Bone marrow (tissue), 2 donors: ENCODE data around the gene LRRC8C.

Experiments
- DNase-seq, 2 donors: peaks; one replicate each; lab custom pipeline; 2025; lab: John Stamatoyannopoulos, UW

Gene LRRC8C

GRCh38 chr1:89763649-89763986, 130.7 kb downstream of the LRRC8C start:
- no peak for DNase-seq

GRCh38 chr1:89765774-89766173, 132.9 kb downstream of the LRRC8C start:
- no peak for DNase-seq

GRCh38 chr1:89767618-89768017, 134.7 kb downstream of the LRRC8C start:
- no peak for DNase-seq
